Measurements from ENCODE around the gene TMTC3.

DNA sequence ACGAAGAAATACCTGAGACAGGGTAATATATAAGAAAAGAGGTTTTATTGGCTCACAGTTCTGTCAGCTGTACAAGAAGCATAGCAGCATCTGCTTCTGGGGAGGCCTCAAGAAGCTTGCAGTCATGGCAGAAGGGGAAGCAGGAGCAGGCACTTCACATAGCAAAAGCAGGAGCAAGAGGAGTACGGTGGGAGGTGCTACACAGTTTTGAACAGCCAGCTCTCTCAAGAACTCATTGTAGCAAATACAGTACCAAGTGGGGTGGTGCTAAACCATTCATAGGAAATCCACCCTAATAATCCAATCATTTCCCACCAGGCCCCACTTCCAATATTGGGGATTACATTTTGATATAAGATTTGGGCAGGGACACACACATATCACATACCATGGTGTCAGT is 8.0 kb downstream of the TMTC3 start:
- TF ChIP-seq, protein P1, sequence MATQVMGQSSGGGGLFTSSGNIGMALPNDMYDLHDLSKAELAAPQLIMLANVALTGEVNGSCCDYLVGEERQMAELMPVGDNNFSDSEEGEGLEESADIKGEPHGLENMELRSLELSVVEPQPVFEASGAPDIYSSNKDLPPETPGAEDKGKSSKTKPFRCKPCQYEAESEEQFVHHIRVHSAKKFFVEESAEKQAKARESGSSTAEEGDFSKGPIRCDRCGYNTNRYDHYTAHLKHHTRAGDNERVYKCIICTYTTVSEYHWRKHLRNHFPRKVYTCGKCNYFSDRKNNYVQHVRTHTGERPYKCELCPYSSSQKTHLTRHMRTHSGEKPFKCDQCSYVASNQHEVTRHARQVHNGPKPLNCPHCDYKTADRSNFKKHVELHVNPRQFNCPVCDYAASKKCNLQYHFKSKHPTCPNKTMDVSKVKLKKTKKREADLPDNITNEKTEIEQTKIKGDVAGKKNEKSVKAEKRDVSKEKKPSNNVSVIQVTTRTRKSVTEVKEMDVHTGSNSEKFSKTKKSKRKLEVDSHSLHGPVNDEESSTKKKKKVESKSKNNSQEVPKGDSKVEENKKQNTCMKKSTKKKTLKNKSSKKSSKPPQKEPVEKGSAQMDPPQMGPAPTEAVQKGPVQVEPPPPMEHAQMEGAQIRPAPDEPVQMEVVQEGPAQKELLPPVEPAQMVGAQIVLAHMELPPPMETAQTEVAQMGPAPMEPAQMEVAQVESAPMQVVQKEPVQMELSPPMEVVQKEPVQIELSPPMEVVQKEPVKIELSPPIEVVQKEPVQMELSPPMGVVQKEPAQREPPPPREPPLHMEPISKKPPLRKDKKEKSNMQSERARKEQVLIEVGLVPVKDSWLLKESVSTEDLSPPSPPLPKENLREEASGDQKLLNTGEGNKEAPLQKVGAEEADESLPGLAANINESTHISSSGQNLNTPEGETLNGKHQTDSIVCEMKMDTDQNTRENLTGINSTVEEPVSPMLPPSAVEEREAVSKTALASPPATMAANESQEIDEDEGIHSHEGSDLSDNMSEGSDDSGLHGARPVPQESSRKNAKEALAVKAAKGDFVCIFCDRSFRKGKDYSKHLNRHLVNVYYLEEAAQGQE (IDR thresholded peaks at IDR 0.05; ENCODE audit: low read depth, low read length), result no peak
- TF ChIP-seq, protein P2, sequence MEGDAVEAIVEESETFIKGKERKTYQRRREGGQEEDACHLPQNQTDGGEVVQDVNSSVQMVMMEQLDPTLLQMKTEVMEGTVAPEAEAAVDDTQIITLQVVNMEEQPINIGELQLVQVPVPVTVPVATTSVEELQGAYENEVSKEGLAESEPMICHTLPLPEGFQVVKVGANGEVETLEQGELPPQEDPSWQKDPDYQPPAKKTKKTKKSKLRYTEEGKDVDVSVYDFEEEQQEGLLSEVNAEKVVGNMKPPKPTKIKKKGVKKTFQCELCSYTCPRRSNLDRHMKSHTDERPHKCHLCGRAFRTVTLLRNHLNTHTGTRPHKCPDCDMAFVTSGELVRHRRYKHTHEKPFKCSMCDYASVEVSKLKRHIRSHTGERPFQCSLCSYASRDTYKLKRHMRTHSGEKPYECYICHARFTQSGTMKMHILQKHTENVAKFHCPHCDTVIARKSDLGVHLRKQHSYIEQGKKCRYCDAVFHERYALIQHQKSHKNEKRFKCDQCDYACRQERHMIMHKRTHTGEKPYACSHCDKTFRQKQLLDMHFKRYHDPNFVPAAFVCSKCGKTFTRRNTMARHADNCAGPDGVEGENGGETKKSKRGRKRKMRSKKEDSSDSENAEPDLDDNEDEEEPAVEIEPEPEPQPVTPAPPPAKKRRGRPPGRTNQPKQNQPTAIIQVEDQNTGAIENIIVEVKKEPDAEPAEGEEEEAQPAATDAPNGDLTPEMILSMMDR (IDR thresholded peaks at IDR 0.05), result no peak
- TF ChIP-seq EP300 (IDR thresholded peaks at IDR 0.05; ENCODE audit: borderline replicate concordance in 1 of 2, low read depth in 1 of 2, low read length in 1 of 2), result no peak

All from SK-N-SH (cell line).